SK-N-SH (cell line): ENCODE results near the gene NDRG2.

Source experiments
- CTCF ChIP-seq: fragments of 200-600 bp; sonication (generic); IDR thresholded peaks from 2 replicates; pipeline ENCODE4 v1.6.1; 2017; ENCODE audit warnings: antibody characterized with exemption, mild to moderate bottlenecking, moderate library complexity
- EP300 ChIP-seq, 2 experiments: IDR thresholded peaks; 2 replicates each; pipeline versions ENCODE4 v1.4.0 to v1.6.1; 2012; ENCODE audit warnings: borderline replicate concordance in 1 of 2, low read depth in 1 of 2, low read length in 1 of 2
- EZH2phosphoT487 ChIP-seq: fragments of 200-600 bp; sonication (generic); IDR thresholded peaks from 2 replicates; pipeline ENCODE4 v1.6.1; 2017; ENCODE audit warnings: low read depth, mixed run types, mild to moderate bottlenecking, antibody characterized with exemption, moderate library complexity, borderline replicate concordance
- MAX ChIP-seq: IDR thresholded peaks from 2 replicates; pipeline ENCODE4 v1.4.0; 2012; ENCODE audit warnings: low read depth
- NFIC ChIP-seq: IDR thresholded peaks from 2 replicates; pipeline ENCODE4 v1.4.0; 2012; ENCODE audit warnings: borderline replicate concordance
- PBX3 ChIP-seq: IDR thresholded peaks from 2 replicates; pipeline ENCODE4; 2012
- POLR2AphosphoS5 ChIP-seq: IDR thresholded peaks from 2 replicates; pipeline ENCODE4 v1.6.1; 2012; ENCODE audit warnings: low read depth, low read length
- SIN3A ChIP-seq: IDR thresholded peaks from 2 replicates; pipeline ENCODE4 v1.6.1; 2012; ENCODE audit warnings: low read depth, mild to moderate bottlenecking, low read length, moderate library complexity, borderline replicate concordance
- TCF12 ChIP-seq: IDR thresholded peaks from 2 replicates; pipeline ENCODE4 v1.4.0; 2012
- USF1 ChIP-seq: IDR thresholded peaks from 2 replicates; pipeline ENCODE4 v1.4.0; 2012; ENCODE audit warnings: low read depth, borderline replicate concordance
- USF2 ChIP-seq: fragments of 150-350 bp; IDR thresholded peaks from 2 replicates; pipeline ENCODE4 v1.6.1; 2017; ENCODE audit warnings: antibody characterized with exemption, low read length, low read depth, borderline replicate concordance

- TF ChIP-seq PBX3 (no peak), CTCF (no peak), MAX (no peak; the same call in 1 of the 2 replicates), SIN3A (no peak), POLR2AphosphoS5 (no peak), TCF12 (no peak), NFIC (no peak), EP300 (IDR thresholded peaks at IDR 0.05; ENCODE audit: borderline replicate concordance in 1 of 2, low read depth in 1 of 2, low read length in 1 of 2) (no peak), USF2 (no peak), USF1 (no peak), EZH2phosphoT487 (no peak)
These were observed 45.3 kb upstream of the NDRG2 start, which contains the start of gene ARHGEF40 for GRCh38 chr14:21070083-21070609.
